NCI-H1105 treated with DMSO at 0.1 percent for 48 hours (cell line): ENCODE measurements around the gene PRODH2.
"Not testable (repeated sequence)": the region's sequence is repeated elsewhere in the genome, so short reads cannot be mapped to it uniquely, and the experiment has no call there.

Experiments used
- DNase-seq: peaks from one replicate; lab custom pipeline; 2025; lab: John Stamatoyannopoulos, UW

PRODH2 gene

DNA sequence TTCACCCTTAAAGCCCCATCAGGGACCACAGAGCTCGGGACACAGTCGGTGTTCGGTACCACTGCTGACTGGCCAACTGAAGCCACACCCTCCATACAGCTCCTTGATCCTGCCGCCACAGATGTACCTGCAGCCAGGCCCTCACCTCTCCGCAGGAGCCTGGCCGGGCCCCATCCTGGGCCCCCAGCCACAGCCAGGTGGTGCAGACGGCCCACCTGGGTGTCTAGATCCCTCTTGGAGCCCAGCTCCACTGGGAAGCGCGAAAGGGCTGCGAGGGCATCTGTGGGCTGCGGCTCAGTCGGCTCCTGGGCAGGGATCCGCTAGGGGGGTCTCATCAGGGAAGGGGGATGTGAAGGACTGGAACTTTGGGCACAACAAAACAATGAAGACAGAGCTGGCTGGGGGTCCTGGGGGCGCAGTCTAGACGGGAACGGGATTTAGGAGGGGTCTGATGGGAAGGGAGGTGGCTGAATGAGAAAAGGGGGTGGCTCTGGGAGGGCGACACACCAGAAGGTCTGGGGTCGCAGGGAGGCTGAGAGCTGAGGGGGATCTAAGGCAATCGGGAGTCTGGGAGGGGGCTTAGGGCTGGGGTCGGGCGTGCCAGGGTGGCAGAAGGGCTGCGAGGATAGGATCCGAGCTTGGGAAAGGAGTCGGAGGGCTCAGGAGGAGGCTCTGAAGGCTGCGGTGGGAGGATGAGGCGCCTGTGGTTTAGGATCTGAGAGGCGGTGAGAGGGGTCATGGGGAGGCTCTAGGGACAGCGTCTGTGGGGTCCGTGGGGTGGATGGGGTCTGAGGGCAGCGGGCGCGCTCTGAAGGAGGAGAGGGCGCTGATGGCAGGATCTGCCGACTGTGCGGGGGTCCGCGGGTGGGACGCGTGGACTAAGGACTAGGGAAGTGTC lies 15.8 kb downstream of the PRODH2 start:
- no peak for DNase-seq

DNA sequence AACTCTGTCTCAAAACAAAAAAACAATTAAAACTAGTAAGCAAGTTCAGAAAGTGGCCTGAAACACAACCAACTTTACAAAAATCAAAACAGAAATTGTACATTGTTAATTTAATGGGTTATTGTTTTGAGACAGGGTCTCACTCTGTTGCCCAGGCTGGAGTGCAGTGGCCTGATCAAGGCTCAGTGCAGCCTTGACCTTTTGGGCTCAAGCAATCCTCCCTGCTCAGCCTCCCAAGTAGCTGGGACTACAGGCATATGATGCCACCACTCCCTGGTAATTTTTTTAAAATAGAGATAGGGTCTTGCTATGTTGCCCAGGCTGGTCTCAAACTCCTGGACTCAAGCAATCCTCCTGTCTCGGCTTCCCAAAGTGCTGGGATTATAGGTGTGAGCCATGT lies 17.1 kb downstream of the PRODH2 start:
- not testable (repeated sequence) for DNase-seq

DNA sequence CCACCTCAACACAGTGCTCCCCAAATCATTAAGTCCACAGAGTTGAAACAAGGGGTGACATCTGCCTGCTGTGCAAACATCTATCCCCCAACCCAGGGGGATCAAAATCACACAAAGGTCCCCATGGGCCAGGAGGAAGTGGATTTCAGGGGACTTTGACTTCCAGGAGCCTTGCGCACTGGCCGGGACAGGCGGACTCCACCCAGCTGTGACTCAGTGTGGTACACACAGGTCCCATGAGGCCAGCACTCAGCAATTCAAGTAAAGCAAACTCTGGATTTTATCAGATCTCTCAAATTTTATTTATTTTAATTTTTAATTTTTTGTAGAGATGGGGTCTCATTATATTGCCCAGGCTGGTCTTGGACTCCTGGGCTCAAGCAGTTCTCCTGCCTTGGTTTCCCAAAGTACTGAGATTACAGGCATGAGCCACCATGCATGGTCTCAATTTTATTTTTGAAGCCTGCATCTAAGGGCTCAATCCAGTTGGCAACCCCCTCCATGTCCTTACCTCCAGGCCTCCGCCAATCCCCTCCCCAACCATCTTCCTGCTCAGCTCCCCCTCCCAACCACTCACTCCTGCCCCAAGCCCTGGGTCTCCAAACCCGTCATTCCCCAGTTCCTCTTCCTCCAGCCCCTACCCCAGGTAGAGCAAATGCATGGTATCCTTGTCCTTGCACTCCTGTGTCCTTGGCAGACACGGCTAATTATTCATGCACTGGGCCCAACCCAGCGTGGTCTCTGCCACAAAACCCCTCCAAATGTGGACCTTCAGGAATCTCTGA lies 19.1 kb downstream of the PRODH2 start:
- DNase-seq = no peak

DNA sequence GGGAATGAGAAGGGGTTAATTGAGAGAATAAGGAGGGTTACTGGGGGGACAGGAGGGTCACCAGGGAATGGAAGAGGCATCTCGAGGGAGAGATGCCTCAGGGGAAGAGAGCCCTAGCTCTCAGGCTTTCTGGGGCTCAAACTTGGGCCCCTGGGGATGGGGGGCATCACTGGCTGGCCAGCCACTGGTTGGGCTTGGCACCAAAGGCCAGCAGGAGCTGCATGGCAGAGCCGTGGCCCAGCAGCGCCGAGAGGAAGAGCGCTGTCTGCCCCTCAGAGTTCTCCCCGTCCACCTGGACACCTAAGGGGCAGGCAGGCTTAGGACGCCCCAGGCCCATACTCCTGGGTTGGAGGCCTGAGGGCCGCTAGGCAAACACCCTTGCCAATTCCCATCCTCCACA lies 19.8 kb downstream of the PRODH2 start:
- no peak for DNase-seq

DNA sequence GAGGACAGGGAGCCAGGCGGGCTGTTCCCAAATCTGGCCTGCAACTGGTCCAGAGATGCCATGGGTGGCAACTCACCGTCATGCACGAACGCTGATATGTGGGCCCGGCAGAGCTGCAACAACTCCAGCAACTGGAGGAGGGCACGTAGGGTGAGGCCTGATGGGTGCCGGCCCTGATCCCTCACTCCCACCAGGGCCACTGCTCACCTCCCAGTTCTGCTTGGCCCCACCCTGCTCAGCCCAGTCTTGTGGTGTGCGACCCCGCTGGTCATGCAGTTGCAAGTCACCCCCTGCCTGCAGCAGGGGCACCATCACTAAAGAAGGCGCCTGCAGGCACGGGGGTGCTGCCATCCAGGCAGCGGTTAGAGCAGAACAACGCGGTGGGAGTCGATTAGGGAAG lies 20.3 kb downstream of the PRODH2 start:
- no peak for DNase-seq

GRCh38 chr19:35791814-35792279 lies 20.8 kb downstream of the PRODH2 start:
- no peak for DNase-seq

DNA sequence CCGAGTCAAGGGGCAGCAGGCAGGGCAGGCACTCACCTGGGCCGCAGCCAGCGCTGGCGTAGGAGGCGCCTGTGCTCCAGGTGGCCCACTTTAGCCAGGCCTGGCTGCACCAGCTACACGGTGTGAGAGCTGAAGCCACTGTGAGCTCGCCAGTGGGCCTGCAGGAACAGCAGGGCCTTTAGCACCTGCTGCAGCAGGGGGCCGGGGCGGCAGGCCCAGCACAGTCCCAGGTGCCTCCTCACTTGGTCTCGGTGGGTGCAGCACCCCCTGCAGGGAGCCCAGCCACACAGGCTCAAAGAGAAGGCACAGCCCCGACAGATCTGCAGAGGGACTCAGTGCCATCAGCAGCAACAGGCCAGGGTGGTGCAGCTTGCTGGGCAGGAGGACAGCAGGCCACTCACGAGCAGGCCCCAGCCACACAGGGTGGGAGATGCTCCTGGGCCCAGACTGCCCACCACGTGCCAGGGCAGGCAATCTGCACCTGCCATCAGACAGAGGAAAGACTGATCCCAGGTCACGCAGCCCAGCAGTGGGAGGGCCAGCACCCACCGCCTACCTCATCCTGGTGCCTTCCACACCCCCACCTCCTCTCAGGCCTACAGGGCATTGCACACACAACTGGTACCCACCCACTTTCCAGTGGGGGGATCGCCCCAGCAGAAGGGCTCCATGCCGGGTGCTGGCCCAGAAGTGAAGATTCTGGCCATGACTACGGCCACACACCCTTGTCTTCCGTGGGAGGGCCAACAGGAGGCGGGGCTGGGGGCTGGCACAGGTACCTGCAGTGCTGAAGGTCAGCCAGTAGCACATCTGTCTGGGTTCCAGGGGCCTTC lies 21.4 kb downstream of the PRODH2 start:
- DNase-seq = no peak

- DNase-seq = no peak
Measured at GRCh38 chr19:35789978-35790944, 22.4 kb downstream of the PRODH2 start.

DNA sequence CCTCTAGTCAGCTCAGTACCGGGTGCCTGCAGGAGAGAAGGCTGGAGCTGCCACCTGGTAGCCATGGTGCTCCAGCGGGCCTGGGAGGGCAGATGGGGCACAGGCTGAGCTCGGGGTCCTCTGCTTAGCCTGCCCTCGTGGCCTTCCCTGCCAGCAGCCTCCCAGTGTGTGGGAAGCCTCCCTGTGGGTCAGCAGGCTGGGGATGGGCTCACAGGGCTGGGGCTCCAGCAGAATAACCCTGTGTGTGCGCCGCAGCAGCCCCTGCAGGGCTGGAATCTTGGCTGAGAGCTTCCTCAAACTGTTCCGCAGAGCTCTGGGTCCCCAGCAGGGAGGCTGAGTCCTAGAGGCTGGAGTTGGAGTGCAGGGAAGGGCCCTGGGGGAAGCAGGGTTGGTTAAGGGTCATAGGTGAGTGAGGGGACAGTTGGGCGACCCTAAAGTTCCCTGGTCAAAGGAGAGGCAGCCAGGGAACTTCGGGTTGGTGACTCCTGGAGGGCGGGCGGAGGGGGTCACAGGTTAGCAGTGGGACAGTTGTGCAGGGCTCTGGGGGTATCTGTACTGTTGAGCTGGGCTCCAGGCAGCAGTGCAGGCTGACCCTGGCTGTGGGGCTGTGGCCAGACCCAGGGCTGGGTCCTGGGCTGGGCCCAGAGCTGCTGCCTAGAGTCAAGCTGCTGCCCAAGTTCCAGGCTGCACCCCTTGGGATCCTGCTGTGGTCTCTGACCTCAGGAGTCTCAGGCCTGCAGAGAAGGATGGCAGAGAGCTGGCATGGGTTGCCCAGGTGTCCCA lies 23.3 kb downstream of the PRODH2 start:
- no peak for DNase-seq

DNA sequence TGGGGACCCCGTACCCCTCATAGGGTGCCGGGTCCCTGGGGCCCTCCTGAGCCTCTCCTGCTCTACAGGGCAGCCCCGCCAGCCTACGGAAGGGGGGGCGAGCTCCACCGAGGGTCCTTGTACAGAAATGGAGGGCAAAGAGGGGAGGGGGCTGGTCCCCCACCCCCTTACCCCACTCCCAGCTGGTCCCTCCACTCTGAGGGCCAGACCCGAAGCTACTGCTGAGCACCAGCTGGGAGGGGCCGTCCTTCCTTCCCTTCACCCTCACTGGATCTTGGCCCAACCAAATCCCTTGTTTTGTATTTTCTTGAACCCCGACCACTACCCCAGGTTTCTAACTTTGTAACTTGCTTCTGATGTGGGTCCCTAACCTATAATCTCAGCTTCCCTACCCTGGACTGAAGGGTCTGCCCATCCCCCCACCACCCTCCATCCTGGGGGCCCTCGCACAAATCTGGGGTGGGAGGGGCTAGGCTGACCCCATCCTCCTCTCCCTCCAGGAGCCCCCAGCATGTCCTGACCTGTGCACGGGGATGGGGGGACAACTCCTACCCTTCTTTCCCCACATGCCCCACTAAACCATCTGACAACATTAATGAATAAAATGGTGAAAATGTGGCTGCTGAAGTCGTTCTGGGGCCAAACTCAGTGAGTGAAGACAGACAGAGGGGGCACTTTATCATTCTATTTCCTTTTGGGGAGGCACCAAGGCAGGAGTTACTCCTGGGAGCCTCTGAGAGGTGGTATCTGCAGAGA lies 24.3 kb downstream of the PRODH2 start:
- DNase-seq = no peak

DNA sequence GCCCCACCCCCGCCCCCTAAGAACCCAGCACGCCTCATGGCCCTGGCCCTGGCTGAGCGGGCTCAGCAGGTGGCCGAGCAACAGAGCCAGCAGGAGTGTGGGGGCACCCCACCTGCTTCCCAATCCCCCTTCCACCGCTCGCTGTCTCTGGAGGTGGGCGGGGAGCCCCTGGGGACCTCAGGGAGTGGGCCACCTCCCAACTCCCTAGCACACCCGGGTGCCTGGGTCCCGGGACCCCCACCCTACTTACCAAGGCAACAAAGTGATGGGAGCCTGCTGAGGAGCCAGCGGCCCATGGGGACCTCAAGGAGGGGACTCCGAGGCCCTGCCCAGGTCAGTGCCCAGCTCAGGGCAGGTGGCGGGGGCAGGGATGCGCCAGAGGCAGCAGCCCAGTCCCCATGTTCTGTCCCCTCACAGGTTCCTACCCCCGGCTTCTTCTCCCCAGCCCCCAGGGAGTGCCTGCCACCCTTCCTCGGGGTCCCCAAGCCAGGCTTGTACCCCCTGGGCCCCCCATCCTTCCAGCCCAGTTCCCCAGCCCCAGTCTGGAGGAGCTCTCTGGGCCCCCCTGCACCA lies 25.3 kb downstream of the PRODH2 start:
- no peak for DNase-seq

- no peak for DNase-seq
Measured at GRCh38 chr19:35786299-35787160, 26.1 kb downstream of the PRODH2 start.

DNA sequence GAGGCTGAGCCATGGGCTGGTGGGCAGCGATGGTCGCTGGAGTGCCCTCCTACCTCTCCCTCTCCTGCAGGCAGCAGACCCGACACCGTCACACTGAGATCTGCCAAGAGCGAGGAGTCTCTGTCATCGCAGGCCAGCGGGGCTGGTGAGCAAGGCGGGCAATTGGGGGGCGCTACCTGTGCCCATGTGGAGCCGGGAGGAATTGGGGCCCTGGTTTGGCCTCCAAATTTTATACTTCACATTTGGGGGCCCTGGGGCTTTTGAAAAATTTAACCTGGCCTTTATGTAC lies 27.4 kb downstream of the PRODH2 start:
- DNase-seq = no peak

- DNase-seq = no peak
Measured at GRCh38 chr19:35784503-35785338, 27.9 kb downstream of the PRODH2 start.

GRCh38 chr19:35783469-35784434 lies 28.9 kb downstream of the PRODH2 start:
- DNase-seq = no peak

DNA sequence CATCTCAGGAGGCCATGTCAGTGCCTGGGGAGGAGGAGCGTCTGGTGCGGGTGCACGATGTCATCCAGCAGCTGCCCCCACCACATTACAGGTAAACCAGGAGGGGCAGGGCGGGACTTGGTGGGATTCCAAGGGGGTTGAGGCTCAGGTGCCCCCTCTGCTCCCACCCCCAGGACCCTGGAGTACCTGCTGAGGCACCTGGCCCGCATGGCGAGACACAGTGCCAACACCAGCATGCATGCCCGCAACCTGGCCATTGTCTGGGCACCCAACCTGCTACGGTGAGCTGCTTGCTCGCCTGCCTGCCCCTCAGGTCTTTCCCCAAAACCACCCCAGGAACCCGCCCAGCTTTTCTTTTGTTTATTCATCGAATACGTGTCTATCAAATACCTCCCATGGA lies 30.1 kb downstream of the PRODH2 start:
- no peak for DNase-seq
